Transverse colon (tissue), 4 donors: Measurements from ENCODE around the gene EHBP1L1.

ENCODE experiments used
- CTCF ChIP-seq, 5 experiments: fragments of 200-600 bp in 3 of 5; fragments of 450-650 bp in 2 of 5; sonication (generic) in 3 of 5; IDR thresholded peaks; 1 replicate in 2 of 5; 2 replicates in 3 of 5; pipeline ENCODE4 v1.5.1; 2016 to 2017; ENCODE audit warnings: antibody characterized with exemption in 5 of 5, inconsistent platforms in 3 of 5, mild to moderate bottlenecking in 2 of 5, moderate library complexity in 1 of 5
- POLR2AphosphoS5 ChIP-seq, 3 donors: sonication (generic); formaldehyde crosslinking; IDR thresholded peaks; one replicate each; pipeline ENCODE4 v1.6.1; 2016; ENCODE audit warnings: antibody characterized with exemption in 3 of 3

DNA sequence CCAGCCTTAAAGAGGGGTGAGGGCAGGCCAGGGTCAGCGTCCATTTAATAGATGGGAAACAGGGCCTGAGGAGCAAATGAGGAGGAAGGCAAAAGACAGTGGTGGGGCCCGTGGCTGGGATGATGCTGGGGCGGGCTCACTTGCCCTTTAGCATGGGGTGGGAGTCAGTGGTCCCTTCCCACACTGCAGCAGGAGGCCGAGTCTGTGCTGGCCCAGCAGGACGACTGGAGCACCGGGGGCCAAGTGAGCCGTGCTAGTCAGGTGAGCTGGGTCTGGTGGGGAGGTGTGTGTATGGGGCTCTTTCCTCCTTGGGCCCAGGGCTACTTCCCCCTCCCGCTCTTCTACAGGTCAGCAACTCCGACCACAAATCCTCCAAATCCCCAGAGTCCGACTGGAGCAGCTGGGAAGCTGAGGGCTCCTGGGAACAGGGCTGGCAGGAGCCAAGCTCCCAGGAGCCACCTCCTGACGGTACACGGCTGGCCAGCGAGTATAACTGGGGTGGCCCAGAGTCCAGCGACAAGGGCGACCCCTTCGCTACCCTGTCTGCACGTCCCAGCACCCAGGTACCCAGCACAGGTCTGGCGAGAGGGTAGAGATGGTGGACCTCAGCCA lies 38.1 kb upstream of the EHBP1L1 start:
- TF ChIP-seq CTCF (IDR thresholded peaks at IDR 0.05), result no peak
- TF ChIP-seq POLR2AphosphoS5 (IDR thresholded peaks at IDR 0.05), result no peak
